KMS-11 (cell line): ENCODE results near the gene DPYSL5.

Experiments used
- H2AFZ ChIP-seq: fragments of 200-600 bp; sonication (generic); 2 replicates; pipeline ENCODE4 v1.6.1; 2016; ENCODE audit warnings: antibody characterized with exemption, mixed run types, low read depth
- H3K27ac ChIP-seq: fragments of 200-600 bp; sonication (generic); 2 replicates; pipeline ENCODE4 v1.6.1; 2016; ENCODE audit warnings: mild to moderate bottlenecking, mixed run types
- H3K27me3 ChIP-seq: fragments of 200-600 bp; sonication (generic); 2 replicates; pipeline ENCODE4 v1.6.1; 2017; ENCODE audit warnings: mild to moderate bottlenecking, low read depth, mixed run types, moderate library complexity; ENCODE audit not compliant: insufficient read depth
- H3K36me3 ChIP-seq: fragments of 200-600 bp; sonication (generic); 2 replicates; pipeline ENCODE4 v1.6.1; 2017; ENCODE audit warnings: mild to moderate bottlenecking, mixed run types; ENCODE audit not compliant: insufficient read depth
- H3K4me1 ChIP-seq: fragments of 200-600 bp; sonication (generic); 2 replicates; pipeline ENCODE4 v1.6.1; 2016; ENCODE audit warnings: mild to moderate bottlenecking, low read depth, mixed run types; ENCODE audit not compliant: poor library complexity, severe bottlenecking
- H3K4me2 ChIP-seq: fragments of 200-600 bp; sonication (generic); 2 replicates; pipeline ENCODE4 v1.7.0; 2016; ENCODE audit warnings: mild to moderate bottlenecking, mixed run types
- H3K4me3 ChIP-seq: fragments of 200-600 bp; sonication (generic); IDR thresholded peaks from 2 replicates; pipeline ENCODE4 v1.6.1; 2017; ENCODE audit warnings: low read depth, low read length, mixed read lengths; ENCODE audit not compliant: insufficient read depth
- H3K79me2 ChIP-seq: fragments of 200-600 bp; sonication (generic); 2 replicates; pipeline ENCODE4 v1.6.1; 2016; ENCODE audit warnings: low read depth, mixed run types; ENCODE audit not compliant: insufficient read depth
- H3K9ac ChIP-seq: fragments of 200-600 bp; sonication (generic); 2 replicates; pipeline ENCODE4 v1.6.1; 2016; ENCODE audit warnings: mild to moderate bottlenecking, mixed run types
- H4K20me1 ChIP-seq: fragments of 200-600 bp; sonication (generic); 2 replicates; pipeline ENCODE4 v1.6.1; 2016; ENCODE audit warnings: mild to moderate bottlenecking, mixed run types; ENCODE audit not compliant: insufficient read depth
- CTCF ChIP-seq: fragments of 200-600 bp; sonication (generic); conservative IDR thresholded peaks from 2 replicates; pipeline ENCODE4 v1.6.1; 2017; ENCODE audit warnings: low read depth, mild to moderate bottlenecking, antibody characterized with exemption, low read length, moderate library complexity, mixed read lengths

Gene DPYSL5

GRCh38 chr2:26900831-26901321 is 52.9 kb downstream of the DPYSL5 start:
- Histone ChIP-seq H3K79me2 (no peaks in the 10 kb centered on the region), H3K4me1 (no peaks in the 10 kb centered on the region), H4K20me1 (no peaks in the 10 kb centered on the region), H3K27me3 (no peaks in the 10 kb centered on the region), H3K27ac (no peak overlapping the region), H3K36me3 (no peaks in the 10 kb centered on the region), H3K4me3 (no peak overlapping the region), H3K4me2 (no peak overlapping the region), H2AFZ (no peak overlapping the region), H3K9ac (no peak overlapping the region)
- TF ChIP-seq CTCF = no peak

GRCh38 chr2:26901326-26902183 is 53.6 kb downstream of the DPYSL5 start:
- H3K27me3 ChIP-seq = no peaks in the 10 kb centered on the region
- H4K20me1 ChIP-seq = no peaks in the 10 kb centered on the region
- H3K27ac ChIP-seq = no peak overlapping the region
- H3K79me2 ChIP-seq = no peaks in the 10 kb centered on the region
- no peaks in the 10 kb centered on the region for H3K36me3 ChIP-seq
- H2AFZ ChIP-seq = no peak overlapping the region
- no peaks in the 10 kb centered on the region for H3K4me1 ChIP-seq
- no peak overlapping the region for H3K4me2 ChIP-seq
- TF ChIP-seq CTCF = no peak
- no peak overlapping the region for H3K4me3 ChIP-seq
- no peak overlapping the region for H3K9ac ChIP-seq

GRCh38 chr2:26903676-26904075 is 55.7 kb downstream of the DPYSL5 start:
- H3K27me3 ChIP-seq = no peaks in the 10 kb centered on the region

GRCh38 chr2:26904839-26905238 is 56.9 kb downstream of the DPYSL5 start:
- H3K9ac ChIP-seq = no peak overlapping the region
- no peak overlapping the region for H3K4me3 ChIP-seq
- no peaks in the 10 kb centered on the region for H3K27me3 ChIP-seq
- H3K27ac ChIP-seq = no peak overlapping the region
- no peak for TF ChIP-seq CTCF
- no peak overlapping the region for H3K4me2 ChIP-seq
- no peaks in the 10 kb centered on the region for H3K4me1 ChIP-seq
- H3K36me3 ChIP-seq = no peaks in the 10 kb centered on the region
- no peaks in the 10 kb centered on the region for H3K79me2 ChIP-seq
- H2AFZ ChIP-seq = no peak overlapping the region
- no peaks in the 10 kb centered on the region for H4K20me1 ChIP-seq

More at GRCh38 chr2:26903676-26904075, 55.7 kb downstream of the DPYSL5 start:
- Histone ChIP-seq H3K79me2 (no peaks in the 10 kb centered on the region), H3K9ac (no peak overlapping the region), H3K36me3 (no peaks in the 10 kb centered on the region), H3K4me2 (no peak overlapping the region), H4K20me1 (no peaks in the 10 kb centered on the region), H3K4me3 (no peak overlapping the region), H2AFZ (no peak overlapping the region), H3K4me1 (no peaks in the 10 kb centered on the region), H3K27ac (no peak overlapping the region)
- no peak for TF ChIP-seq CTCF
